Hepatocyte (in vitro differentiated cells): Measurements from ENCODE around the gene CARD19. TPM values are rescaled to one million over a fixed set of nuclear protein-coding genes. Genes with fewer than 3 reads are reported as not detected.
A peak's percentile ranks its signal among the peaks of the same experiment; 100 is the strongest.

ENCODE experiments used
- DNase-seq: peaks from one replicate; pipeline ENCODE4 v3.0.0-alpha.2; 2016; ENCODE audit warnings: low spot score
- H2AFZ ChIP-seq: fragments of 200-600 bp; sonication (generic); 2 replicates; pipeline ENCODE4 v1.6.0; 2016; ENCODE audit warnings: antibody characterized with exemption, mild to moderate bottlenecking
- H3K27ac ChIP-seq: fragments of 200-600 bp; sonication (generic); 2 replicates; pipeline ENCODE4 v1.5.1; 2016; ENCODE audit warnings: mild to moderate bottlenecking
- H3K27me3 ChIP-seq: fragments of 200-600 bp; sonication (generic); 2 replicates; pipeline ENCODE4 v1.6.1; 2016
- H3K36me3 ChIP-seq: fragments of 200-600 bp; sonication (generic); replicated peaks from 2 replicates; pipeline ENCODE4 v1.5.1; 2016; ENCODE audit warnings: low read depth; ENCODE audit not compliant: insufficient read depth
- H3K4me1 ChIP-seq: fragments of 200-600 bp; sonication (generic); 2 replicates; pipeline ENCODE4 v1.5.1; 2016; ENCODE audit warnings: mild to moderate bottlenecking, moderate library complexity; ENCODE audit not compliant: insufficient read depth
- H3K4me2 ChIP-seq: fragments of 200-600 bp; sonication (generic); 2 replicates; pipeline ENCODE4 v1.6.0; 2016
- H3K4me3 ChIP-seq: fragments of 200-600 bp; sonication (generic); 2 replicates; pipeline ENCODE4 v1.5.1; 2016; ENCODE audit warnings: mild to moderate bottlenecking
- H3K79me2 ChIP-seq: fragments of 200-600 bp; sonication (generic); 2 replicates; pipeline ENCODE4 v1.6.0; 2017; ENCODE audit warnings: mild to moderate bottlenecking
- H3K9me2 ChIP-seq: fragments of 200-600 bp; sonication (generic); replicated peaks from 2 replicates; pipeline ENCODE4 v1.6.0; 2017; ENCODE audit warnings: mild to moderate bottlenecking; ENCODE audit not compliant: insufficient read depth
- H3K9me3 ChIP-seq: fragments of 200-600 bp; sonication (generic); 2 replicates; pipeline ENCODE4 v1.5.1; 2016; ENCODE audit warnings: low read depth, mild to moderate bottlenecking
- H4K20me1 ChIP-seq: fragments of 200-600 bp; sonication (generic); 2 replicates; pipeline ENCODE4 v1.6.0; 2016; ENCODE audit warnings: mild to moderate bottlenecking; ENCODE audit not compliant: insufficient read depth, poor library complexity, severe bottlenecking
- CTCF ChIP-seq: fragments of 200-600 bp; sonication (generic); IDR thresholded peaks from 2 replicates; pipeline ENCODE4 v1.5.1; 2016; ENCODE audit warnings: antibody characterized with exemption, mild to moderate bottlenecking; ENCODE audit not compliant: poor library complexity
- EZH2 ChIP-seq: fragments of 200-600 bp; sonication (generic); IDR thresholded peaks from 2 replicates; pipeline ENCODE4 v1.6.1; 2016; ENCODE audit warnings: antibody characterized with exemption, mild to moderate bottlenecking, borderline replicate concordance
- EZH2phosphoT487 ChIP-seq: fragments of 200-600 bp; sonication (generic); IDR thresholded peaks from one replicate; pipeline ENCODE4 v1.6.1; 2018; ENCODE audit warnings: antibody characterized with exemption, mild to moderate bottlenecking, low read depth, moderate library complexity; ENCODE audit not compliant: unreplicated experiment, severe bottlenecking
- WGBS: methylation state at CpG from one replicate; pipeline ENCODE4 v1.1.6; 2016; ENCODE audit warnings: low lambda C conversion rate; ENCODE audit errors: missing lambda C conversion rate; 5-methylcytosine and 5-hydroxymethylcytosine counted together
- polyA plus RNA-seq: library from polyadenylated mRNA; unstranded; fragments of >200 nt; fragmentation: Nextera tagmentation; extraction: Ambion mirVana; gene quantifications from 2 replicates; pipeline ENCODE4 v1.2.1, GENCODE V29; 2016
- total RNA-seq: library from RNA; depleted of rRNA; stranded (reverse); fragments of >200 nt; gene quantifications from 2 replicates; pipeline ENCODE4 v1.2.3, GENCODE V29; 2014

CARD19 gene
- total and polyA plus RNA-seq, 2 experiments from 2014 or later, result 51.3 to 72.1 TPM

GRCh38 chr9:93154293-93154903 lies 58.4 kb downstream of the CARD19 start:
- Histone ChIP-seq H3K4me2 (no peak overlapping the region), H3K79me2 (no peaks in the 10 kb centered on the region), H3K9me3 (no peaks in the 10 kb centered on the region), H3K27ac (no peak overlapping the region), H3K36me3 (no peaks in the 10 kb centered on the region), H3K4me1 (no peaks in the 10 kb centered on the region), H2AFZ (no peak overlapping the region), H4K20me1 (no peaks in the 10 kb centered on the region), H3K27me3 (no peaks in the 10 kb centered on the region), H3K9me2 (no peaks in the 10 kb centered on the region), H3K4me3 (no peak overlapping the region)
- no peak for TF ChIP-seq EZH2phosphoT487
- TF ChIP-seq EZH2, result no peak
- peak; percentile 49 for TF ChIP-seq CTCF
- 79% methylated on average over 14 of the region's 14 CpGs for WGBS
- DNase-seq, result peak; percentile 59

- no peak overlapping the region for H2AFZ ChIP-seq
- DNase-seq, result no peak
- H3K27ac ChIP-seq, result no peak overlapping the region
- WGBS, result 87% methylated on average over 16 of the region's 16 CpGs
- H3K4me2 ChIP-seq, result no peak overlapping the region
- H3K4me1 ChIP-seq, result no peaks in the 10 kb centered on the region
- H3K4me3 ChIP-seq, result no peak overlapping the region
- TF ChIP-seq EZH2, result no peak
- no peak for TF ChIP-seq CTCF
- TF ChIP-seq EZH2phosphoT487, result no peak
- H3K27me3 ChIP-seq, result no peaks in the 10 kb centered on the region
- H4K20me1 ChIP-seq, result no peaks in the 10 kb centered on the region
- no peaks in the 10 kb centered on the region for H3K79me2 ChIP-seq
- H3K9me3 ChIP-seq, result no peaks in the 10 kb centered on the region
- no peaks in the 10 kb centered on the region for H3K36me3 ChIP-seq
- no peaks in the 10 kb centered on the region for H3K9me2 ChIP-seq
Measured at GRCh38 chr9:93155716-93156474, 59.9 kb downstream of the CARD19 start.

- WGBS, result 93% methylated on average over 11 of the region's 11 CpGs
- TF ChIP-seq EZH2phosphoT487 (no peak), CTCF (no peak), EZH2 (no peak)
- Histone ChIP-seq H3K79me2 (no peaks in the 10 kb centered on the region), H3K27ac (no peak overlapping the region), H4K20me1 (no peaks in the 10 kb centered on the region), H3K4me2 (no peak overlapping the region), H2AFZ (no peak overlapping the region), H3K9me3 (no peaks in the 10 kb centered on the region), H3K27me3 (no peaks in the 10 kb centered on the region), H3K36me3 (no peaks in the 10 kb centered on the region), H3K9me2 (no peaks in the 10 kb centered on the region), H3K4me3 (no peak overlapping the region), H3K4me1 (no peaks in the 10 kb centered on the region)
- no peak for DNase-seq
Measured at GRCh38 chr9:93156475-93157008, 60.5 kb downstream of the CARD19 start.
